NCI-H82 treated with DMSO at 0.1 percent for 48 hours (cell line): ENCODE results near the gene NLRP11.

ENCODE experiments used
- DNase-seq: peaks from one replicate; lab custom pipeline; 2025; ENCODE audit not compliant: unreplicated experiment; lab: John Stamatoyannopoulos, UW

NLRP11 gene

GRCh38 chr19:55831846-55832245 is at the start of gene NLRP11:
Gene NLRP11 (minus strand): TSS chr19:55831999. CDS start chr19:55818174, 13,825 bp downstream.
- no peak for DNase-seq

GRCh38 chr19:55877211-55877610 is 45.4 kb upstream of the NLRP11 start:
- no peak for DNase-seq

DNA sequence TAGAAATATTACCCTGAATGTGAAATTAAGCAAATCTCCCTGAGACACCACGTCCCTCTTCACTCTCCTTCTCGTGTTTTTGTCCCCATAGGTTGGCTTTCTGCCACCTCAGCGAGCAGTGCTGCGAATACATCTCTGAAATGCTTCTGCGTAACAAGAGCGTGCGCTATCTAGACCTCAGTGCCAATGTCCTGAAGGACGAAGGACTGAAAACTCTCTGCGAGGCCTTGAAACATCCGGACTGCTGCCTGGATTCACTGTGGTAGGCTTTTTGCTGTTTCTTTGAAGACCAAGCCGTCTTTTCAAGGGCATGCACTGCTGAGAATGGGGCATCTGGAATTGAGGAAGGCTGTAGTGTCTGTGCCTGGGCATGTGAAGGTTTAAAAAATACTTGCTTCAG is 38.9 kb upstream of the NLRP11 start:
- no peak for DNase-seq

DNA sequence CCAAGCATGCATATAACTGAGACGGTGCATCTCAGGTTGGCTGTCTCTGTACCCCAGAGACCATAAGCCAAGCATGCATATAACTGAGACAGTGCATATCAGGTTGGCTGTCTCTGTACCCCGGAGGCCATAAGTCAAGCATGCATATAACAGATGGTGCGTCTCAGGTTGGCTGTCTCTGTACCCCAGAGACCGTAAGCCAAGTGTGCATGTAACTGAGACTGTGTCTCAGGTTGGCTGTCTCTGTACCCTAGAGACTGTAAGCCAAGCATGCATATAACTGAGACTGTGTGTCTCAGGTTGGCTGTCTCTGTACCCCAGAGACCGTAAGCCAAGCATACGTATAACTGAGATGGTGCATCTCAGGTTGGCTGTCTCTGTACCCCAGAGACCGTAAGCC is 35.3 kb upstream of the NLRP11 start:
- no peak for DNase-seq

GRCh38 chr19:55866521-55866920 is 34.7 kb upstream of the NLRP11 start:
- no peak for DNase-seq

- DNase-seq, result no peak
These were observed 27.2 kb upstream of the NLRP11 start for GRCh38 chr19:55858969-55859368.

DNA sequence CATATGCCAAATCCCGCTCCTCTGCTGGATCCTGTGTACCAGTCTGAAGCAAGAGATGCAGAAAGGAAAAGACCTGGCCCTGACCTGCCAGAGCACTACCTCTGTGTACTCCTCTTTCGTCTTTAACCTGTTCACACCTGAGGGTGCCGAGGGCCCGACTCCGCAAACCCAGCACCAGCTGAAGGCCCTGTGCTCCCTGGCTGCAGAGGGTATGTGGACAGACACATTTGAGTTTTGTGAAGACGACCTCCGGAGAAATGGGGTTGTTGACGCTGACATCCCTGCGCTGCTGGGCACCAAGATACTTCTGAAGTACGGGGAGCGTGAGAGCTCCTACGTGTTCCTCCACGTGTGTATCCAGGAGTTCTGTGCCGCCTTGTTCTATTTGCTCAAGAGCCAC is 26.6 kb upstream of the NLRP11 start:
- DNase-seq, result no peak

GRCh38 chr19:55857974-55858373 is 26.2 kb upstream of the NLRP11 start:
- DNase-seq, result no peak

- DNase-seq, result no peak
These were observed 25.4 kb upstream of the NLRP11 start for GRCh38 chr19:55857149-55857548.

DNA sequence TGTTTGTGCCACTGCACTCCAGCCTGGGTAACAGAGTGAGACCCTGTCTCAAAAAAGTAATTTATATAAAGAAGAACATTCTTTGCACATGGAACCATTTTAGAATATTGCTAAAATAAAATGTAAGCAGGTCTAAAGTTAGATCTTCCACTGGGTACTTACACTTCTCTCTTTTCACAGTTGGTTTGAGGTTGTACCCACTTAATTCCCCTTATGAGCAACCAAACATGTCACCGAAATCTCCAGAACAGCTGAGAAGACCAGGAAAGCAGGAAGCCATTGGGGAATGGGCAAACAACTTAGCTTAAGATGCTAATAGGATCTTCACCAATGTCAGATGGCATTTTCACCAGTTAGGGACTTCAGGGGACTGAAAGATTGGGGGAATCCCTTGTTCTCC is 23.4 kb upstream of the NLRP11 start:
- no peak for DNase-seq

DNA sequence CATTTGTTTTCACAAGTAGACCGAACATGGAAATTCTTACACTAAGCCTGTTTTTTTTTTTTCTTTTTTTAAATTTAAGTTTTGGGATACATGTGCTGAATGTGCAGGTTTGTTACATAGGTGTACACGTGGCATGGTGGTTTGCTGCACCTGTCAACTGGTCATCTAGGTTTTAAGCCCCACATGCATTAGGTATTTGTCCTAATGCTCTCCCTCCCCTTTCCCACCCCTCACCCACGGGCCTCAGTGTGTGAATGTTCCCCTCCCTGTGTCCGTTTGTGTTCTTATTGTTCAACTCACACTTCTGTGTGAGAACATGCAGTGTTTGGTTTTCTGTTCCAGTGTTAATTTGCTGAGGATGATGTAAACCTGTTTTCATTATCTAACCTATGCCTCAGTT is 7.1 kb upstream of the NLRP11 start:
- DNase-seq, result no peak

DNA sequence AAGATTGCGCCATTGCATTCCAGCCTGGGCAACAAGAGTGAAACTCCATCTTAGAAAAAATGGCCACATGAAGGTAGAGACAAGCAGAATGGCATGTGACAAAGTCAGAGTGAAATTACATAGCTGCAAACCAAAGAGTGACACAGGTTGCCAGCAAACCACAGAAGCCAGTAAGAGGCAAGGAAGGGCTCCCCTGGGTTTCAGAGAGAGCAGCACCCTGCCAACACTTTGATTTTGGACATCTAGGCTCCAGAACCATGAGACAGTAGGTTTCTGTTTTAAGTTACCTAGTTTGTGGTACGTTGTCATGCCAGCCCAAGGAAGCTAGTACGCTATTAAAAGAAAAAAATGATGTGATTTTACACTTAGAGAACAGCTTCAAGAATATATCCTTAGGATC is 6.5 kb upstream of the NLRP11 start:
- DNase-seq, result no peak

DNA sequence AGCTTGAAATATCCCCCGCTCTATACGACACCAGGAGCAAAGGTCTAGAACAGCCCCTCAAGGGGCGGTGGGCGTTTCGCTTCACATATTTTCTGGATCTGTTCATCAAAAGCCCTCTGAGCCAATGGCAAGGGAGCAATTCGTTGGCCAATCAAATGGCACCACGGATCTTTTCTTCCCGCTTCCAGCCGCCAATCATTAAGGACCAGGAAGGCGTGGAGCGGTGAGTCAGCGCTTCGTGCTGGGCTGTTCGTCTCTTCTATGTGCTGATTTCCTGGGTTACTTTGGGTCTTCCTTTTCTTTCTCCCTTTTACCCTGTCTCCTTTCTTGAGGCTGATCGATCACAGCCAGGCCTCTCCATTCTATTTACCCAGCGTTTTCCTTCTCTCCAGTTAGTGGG is 4.5 kb upstream of the NLRP11 start, which contains the start of gene NLRP4:
Gene NLRP4, plus strand, starts transcription at position 201 of the 400 bp plus-strand sequence. CDS start 15,541 bp downstream, outside the sequence.
- no peak for DNase-seq

GRCh38 chr19:55832676-55833075 is 877 bp upstream of the NLRP11 start:
- DNase-seq, result no peak

DNA sequence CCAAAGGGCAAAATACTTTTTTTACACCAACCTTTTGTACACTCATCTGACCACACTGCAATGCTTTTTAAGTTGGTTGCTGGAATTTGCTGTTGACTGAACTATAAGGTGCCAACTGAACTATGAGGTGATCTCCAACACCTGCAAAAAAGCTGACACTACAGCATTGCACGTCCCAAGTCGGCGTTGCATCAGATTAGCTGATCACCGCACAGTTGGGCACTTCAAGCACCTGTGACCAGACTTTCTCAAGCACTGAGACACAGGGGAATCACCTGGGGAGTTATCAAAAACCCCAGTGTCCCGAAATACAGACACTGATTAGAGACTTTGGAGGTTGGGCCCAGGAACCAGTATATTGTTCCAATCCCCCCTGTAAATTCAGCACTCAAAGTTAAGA is 1.1 kb downstream of the NLRP11 start:
- no peak for DNase-seq

- DNase-seq, result no peak
These were observed 11.8 kb downstream of the NLRP11 start for GRCh38 chr19:55820037-55820436.

- DNase-seq, result no peak
These were observed 17.9 kb downstream of the NLRP11 start for GRCh38 chr19:55813906-55814305.

GRCh38 chr19:55812449-55812848 is 19.4 kb downstream of the NLRP11 start:
- DNase-seq, result no peak

- DNase-seq, result no peak
These were observed 20.5 kb downstream of the NLRP11 start for GRCh38 chr19:55811340-55811739.

DNA sequence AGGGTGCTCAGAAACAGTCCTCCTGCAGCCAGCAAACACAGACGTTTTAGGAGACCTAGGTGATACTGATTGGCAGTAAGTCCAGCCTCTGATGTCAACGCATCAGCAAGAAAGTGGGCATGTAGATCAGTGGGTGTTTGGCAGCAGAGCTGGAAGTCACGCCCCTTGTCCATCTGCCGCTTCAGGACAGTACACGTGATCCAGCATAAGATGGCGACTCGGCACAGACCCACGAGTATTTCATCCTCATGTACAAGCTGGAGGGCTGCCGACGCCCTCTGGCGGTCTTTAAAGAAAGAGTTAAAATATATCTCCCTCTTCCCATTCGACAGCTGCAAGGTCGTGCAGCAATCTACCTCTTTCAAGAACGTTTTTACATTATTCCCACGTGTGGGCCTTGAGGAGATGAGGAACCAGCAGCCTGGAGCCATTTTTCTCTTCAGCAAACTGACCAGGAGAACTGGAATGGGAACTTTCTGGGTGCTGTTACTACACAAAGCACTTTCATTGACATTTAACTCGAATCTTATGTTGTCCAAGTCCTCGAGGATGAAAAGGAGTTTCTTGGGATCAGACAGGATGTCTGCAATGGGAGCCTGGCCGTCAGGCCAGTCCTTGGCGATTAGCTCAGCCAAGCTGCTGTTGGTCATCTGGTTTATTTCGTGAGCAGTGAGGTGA is 22.3 kb downstream of the NLRP11 start:
- peak; percentile 67 for DNase-seq

DNA sequence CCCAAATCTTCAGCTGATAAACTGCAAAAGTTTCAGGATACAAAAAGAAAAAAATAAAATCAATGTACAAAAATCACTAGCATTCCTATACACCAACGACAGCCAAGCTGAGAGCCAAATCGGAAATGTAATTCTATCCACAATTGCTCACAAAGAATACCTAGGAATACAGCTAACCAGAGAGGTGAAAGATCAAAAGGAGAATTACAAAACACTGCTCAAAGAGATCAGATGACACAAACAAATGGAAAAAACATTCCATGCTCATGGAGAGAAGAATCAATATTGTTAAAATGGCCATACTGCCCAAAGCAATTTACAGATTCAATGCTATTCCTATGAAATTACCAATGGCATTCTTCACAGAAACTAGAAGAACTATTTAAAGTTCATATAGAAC is 29.5 kb downstream of the NLRP11 start:
- no peak for DNase-seq

DNA sequence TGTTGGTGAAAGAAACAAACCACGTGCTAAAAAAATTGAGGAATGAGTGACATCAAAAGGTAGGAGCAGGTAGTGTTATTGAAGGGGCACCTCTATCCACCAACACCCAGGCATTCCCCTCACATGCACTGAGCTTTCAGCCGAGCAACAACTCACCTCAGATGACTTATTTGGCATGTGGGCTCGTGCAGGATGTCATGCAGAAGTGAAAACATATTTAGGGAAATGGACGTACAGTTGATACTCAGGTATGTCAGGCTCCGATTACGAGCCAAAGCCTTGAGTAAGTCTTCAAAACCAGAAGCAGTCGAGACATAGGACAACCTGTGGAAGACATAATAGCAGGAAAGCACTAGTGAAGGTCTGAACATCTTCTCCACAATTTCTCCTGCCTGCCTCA is 30.4 kb downstream of the NLRP11 start:
- DNase-seq, result no peak

DNA sequence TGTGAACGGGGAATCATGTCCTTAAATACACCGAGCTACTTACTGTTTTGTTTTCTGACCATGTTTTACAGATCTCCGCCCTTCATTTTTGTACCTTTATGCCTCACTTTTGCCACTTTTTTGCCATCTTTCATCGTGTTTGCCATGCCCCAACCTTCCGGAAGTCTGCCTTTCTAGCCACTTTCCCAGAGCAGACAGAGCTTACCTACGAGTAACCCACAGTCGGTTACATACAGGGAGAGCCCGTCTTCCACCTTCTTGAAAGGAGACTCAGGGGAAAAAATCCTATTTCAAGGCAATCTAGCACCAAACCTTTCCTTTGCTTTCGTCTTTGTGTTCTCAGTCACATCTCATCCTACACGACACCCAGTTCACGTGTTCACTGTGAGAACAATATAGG is 36.8 kb downstream of the NLRP11 start:
- DNase-seq, result no peak
